HL-60 (cell line): ENCODE measurements around the gene KYNU.

Experiments used
- GABPA ChIP-seq: IDR thresholded peaks from 2 replicates; pipeline ENCODE4 v1.6.1; 2012; ENCODE audit warnings: low read depth
- POLR2AphosphoS5 ChIP-seq: IDR thresholded peaks from 2 replicates; pipeline ENCODE4 v1.6.1; 2012; ENCODE audit warnings: low read depth
- SPI1 ChIP-seq: IDR thresholded peaks from 2 replicates; pipeline ENCODE4 v1.6.1; 2012; ENCODE audit warnings: low read depth, mild to moderate bottlenecking, borderline replicate concordance
- TF ChIP-seq, protein P1 (sequence below): IDR thresholded peaks from one replicate; pipeline ENCODE4 v1.5.1; 2011; ENCODE audit warnings: low read length, control low read depth, inconsistent platforms; ENCODE audit not compliant: insufficient read depth
- TF ChIP-seq, protein P2 (sequence below): IDR thresholded peaks from 2 replicates; pipeline ENCODE4 v1.6.1; 2012; ENCODE audit warnings: low read depth; ENCODE audit not compliant: insufficient replicate concordance

DNA sequence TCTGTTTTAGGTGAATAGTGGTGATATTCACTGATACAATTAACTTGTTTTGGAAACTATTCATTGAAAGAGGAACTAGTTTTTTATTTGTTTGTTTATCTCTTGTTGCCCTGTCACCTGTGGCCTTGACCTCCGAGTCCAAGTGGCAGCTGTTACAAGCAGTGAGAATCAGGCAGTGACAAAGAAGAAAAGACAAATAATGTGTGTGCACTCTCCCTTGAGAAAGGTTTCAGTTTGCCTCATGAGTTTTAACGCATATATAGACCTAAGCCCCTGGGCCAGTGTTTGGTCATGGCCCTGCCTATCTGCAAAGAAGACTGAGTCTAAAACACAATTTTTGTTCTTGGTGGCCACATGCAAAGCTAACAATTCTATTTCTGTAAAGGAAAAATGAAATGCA, 15.3 kb downstream of the KYNU start:
- TF ChIP-seq, protein P1, sequence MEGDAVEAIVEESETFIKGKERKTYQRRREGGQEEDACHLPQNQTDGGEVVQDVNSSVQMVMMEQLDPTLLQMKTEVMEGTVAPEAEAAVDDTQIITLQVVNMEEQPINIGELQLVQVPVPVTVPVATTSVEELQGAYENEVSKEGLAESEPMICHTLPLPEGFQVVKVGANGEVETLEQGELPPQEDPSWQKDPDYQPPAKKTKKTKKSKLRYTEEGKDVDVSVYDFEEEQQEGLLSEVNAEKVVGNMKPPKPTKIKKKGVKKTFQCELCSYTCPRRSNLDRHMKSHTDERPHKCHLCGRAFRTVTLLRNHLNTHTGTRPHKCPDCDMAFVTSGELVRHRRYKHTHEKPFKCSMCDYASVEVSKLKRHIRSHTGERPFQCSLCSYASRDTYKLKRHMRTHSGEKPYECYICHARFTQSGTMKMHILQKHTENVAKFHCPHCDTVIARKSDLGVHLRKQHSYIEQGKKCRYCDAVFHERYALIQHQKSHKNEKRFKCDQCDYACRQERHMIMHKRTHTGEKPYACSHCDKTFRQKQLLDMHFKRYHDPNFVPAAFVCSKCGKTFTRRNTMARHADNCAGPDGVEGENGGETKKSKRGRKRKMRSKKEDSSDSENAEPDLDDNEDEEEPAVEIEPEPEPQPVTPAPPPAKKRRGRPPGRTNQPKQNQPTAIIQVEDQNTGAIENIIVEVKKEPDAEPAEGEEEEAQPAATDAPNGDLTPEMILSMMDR, result no peak
- TF ChIP-seq POLR2AphosphoS5, result no peak
- TF ChIP-seq, protein P2, sequence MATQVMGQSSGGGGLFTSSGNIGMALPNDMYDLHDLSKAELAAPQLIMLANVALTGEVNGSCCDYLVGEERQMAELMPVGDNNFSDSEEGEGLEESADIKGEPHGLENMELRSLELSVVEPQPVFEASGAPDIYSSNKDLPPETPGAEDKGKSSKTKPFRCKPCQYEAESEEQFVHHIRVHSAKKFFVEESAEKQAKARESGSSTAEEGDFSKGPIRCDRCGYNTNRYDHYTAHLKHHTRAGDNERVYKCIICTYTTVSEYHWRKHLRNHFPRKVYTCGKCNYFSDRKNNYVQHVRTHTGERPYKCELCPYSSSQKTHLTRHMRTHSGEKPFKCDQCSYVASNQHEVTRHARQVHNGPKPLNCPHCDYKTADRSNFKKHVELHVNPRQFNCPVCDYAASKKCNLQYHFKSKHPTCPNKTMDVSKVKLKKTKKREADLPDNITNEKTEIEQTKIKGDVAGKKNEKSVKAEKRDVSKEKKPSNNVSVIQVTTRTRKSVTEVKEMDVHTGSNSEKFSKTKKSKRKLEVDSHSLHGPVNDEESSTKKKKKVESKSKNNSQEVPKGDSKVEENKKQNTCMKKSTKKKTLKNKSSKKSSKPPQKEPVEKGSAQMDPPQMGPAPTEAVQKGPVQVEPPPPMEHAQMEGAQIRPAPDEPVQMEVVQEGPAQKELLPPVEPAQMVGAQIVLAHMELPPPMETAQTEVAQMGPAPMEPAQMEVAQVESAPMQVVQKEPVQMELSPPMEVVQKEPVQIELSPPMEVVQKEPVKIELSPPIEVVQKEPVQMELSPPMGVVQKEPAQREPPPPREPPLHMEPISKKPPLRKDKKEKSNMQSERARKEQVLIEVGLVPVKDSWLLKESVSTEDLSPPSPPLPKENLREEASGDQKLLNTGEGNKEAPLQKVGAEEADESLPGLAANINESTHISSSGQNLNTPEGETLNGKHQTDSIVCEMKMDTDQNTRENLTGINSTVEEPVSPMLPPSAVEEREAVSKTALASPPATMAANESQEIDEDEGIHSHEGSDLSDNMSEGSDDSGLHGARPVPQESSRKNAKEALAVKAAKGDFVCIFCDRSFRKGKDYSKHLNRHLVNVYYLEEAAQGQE, result no peak
- TF ChIP-seq GABPA, result no peak
- TF ChIP-seq SPI1, result no peak
